Vagina (tissue), 2 donors: ENCODE results near the gene GNAZ.

Experiments
- POLR2AphosphoS5 ChIP-seq, 2 donors: sonication (generic); formaldehyde crosslinking; IDR thresholded peaks; one replicate each; pipeline ENCODE4 v1.9.0; 2017; ENCODE audit warnings: antibody characterized with exemption in 2 of 2, mild to moderate bottlenecking in 2 of 2, low read depth in 1 of 2; ENCODE audit not compliant: insufficient read depth in 1 of 2
- TF ChIP-seq, protein P1 (sequence below), 3 experiments: fragments of 450-650 bp in 2 of 3; fragments of 200-600 bp in 1 of 3; sonication (generic) in 1 of 3; IDR thresholded peaks; one replicate each; pipeline ENCODE4 v1.5.1; 2017 to 2019; ENCODE audit warnings: antibody characterized with exemption in 3 of 3, mild to moderate bottlenecking in 2 of 3, moderate library complexity in 2 of 3

DNA sequence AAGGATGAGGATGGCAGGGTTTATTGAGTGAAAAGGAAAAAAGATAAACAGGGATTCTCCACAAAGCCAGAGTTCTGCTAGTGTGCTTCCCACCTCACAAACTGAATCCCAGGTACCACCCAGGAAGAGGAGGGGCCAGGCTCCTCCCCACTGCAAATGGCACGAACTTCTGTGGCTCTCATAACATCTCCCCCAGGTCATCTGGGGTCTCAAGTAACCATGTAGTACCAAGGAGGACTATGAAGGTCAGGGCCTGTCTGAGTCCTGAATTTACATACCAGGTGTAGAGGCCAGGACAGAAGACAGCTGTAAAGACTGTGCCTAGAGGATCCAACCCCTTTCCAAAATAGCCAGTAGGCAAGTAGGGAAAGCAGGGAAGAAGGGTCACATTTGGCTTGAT, 25.7 kb upstream of the GNAZ start:
- TF ChIP-seq POLR2AphosphoS5 (IDR thresholded peaks at IDR 0.05; ENCODE audit: insufficient read depth in 1 of 2, low read depth in 1 of 2): no peak
- TF ChIP-seq, protein P1, sequence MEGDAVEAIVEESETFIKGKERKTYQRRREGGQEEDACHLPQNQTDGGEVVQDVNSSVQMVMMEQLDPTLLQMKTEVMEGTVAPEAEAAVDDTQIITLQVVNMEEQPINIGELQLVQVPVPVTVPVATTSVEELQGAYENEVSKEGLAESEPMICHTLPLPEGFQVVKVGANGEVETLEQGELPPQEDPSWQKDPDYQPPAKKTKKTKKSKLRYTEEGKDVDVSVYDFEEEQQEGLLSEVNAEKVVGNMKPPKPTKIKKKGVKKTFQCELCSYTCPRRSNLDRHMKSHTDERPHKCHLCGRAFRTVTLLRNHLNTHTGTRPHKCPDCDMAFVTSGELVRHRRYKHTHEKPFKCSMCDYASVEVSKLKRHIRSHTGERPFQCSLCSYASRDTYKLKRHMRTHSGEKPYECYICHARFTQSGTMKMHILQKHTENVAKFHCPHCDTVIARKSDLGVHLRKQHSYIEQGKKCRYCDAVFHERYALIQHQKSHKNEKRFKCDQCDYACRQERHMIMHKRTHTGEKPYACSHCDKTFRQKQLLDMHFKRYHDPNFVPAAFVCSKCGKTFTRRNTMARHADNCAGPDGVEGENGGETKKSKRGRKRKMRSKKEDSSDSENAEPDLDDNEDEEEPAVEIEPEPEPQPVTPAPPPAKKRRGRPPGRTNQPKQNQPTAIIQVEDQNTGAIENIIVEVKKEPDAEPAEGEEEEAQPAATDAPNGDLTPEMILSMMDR (IDR thresholded peaks at IDR 0.05): no peak
